A204.1 (cell line): Measurements from ENCODE around the gene RBMS3.
"Not testable (repeated sequence)": the region's sequence is repeated elsewhere in the genome, so short reads cannot be mapped to it uniquely, and the experiment has no call there.

Experiments used
- FAIRE-seq: peaks from 2 replicates; lab custom pipeline; 2012; peaks lifted over from hg19 to GRCh38; lab: Jason Lieb, UNC

Gene RBMS3

GRCh38 chr3:29312395-29312794, 31.5 kb downstream of the RBMS3 start:
- FAIRE-seq = no peak

DNA sequence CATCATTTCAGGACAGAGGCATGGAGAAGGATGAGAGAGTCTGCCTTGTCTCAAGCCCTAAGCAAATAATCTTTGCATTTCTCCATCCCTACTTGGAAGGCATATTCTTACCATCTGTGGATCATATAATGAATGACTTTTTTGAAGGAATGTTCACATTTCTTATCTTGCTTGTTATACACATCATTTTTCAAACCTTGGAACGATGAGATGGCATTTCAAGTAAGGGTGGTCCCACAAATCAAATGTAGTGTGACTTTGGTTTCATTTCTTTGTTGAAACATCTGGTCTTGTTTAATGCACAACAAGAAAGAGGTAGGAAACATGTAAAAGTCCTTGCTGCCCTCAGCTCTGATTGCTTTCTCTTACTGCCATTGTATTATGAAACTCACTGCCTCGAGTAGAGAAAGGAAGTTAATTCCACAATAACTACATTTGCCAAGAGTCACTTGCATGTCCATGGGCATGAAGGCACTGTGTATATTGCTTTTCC, 32.1 kb downstream of the RBMS3 start:
- FAIRE-seq = no peak

DNA sequence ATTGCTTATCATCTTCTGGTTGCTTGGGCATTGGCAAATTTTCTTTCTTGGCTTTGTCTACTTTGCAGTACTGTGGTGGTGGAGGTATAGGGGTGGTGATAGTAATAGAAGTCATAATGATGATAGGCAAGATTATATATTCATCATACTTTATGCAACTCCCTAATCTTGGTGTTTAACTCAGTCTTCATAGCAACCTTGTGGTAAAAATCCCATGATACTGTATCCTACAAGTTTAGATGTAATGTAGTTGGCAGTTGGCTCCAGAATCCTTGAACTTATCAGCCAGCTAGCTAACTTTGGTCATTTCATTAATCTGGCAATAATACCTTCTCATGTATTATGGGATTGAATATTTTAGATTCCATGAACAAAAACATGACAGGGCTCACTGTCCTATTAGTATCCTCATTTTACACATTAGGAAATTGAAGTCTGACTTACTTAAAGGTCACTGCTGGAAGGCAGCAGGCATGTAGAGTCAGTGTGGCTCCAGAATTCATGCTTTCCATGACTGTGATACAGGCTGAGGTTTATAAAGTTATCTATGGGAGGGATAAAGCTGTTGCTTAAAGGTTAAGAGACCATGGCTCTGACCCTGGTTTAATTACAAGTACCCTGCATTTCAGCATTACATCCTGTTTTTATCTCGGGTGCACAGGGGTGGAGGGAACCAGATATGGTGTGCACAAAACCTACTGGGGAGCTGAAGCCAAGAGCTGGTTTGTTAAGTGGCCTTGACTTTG, 33.3 kb downstream of the RBMS3 start:
- no peak for FAIRE-seq

GRCh38 chr3:29314727-29315088, 33.8 kb downstream of the RBMS3 start:
- FAIRE-seq = no peak

- no peak for FAIRE-seq
Observed at GRCh38 chr3:29317659-29318173, 36.8 kb downstream of the RBMS3 start.

DNA sequence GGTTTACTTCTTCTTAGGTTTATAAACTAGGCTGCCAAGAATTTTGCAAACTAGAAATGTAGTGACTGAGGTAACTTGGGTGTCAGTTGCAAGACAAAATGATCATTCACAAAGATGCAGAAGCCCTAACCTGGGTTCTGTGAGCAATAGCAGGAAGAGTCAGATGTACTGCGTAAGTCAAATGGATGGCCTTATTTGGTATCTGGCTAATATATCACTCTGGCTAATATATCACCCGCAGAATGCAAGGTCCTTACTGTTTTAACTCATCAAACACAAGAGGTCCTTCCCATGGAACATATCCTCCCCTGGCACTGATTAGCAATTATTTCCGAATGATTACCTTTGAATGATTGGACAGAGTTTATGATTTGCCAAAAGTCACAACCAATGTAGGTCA, 37.4 kb downstream of the RBMS3 start:
- no peak for FAIRE-seq

DNA sequence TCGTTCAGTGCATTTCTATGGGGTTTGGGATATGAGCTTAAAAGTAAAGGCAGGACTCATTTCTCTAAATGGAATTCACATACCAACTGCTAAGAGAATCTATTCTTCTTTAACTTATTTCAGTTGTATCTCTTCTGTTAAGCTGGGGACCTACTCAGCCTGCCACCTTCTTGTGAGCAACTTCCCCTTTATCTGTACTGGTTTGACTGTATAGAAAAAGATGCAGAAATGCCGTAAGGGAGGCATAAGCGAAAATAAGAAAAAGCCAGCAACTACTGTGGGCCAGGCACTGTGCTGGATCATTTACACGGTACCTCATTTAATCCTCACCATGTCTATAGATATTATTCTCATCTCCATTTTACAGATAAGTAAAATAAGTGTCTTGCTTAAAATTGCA, 38.4 kb downstream of the RBMS3 start:
- FAIRE-seq = no peak

DNA sequence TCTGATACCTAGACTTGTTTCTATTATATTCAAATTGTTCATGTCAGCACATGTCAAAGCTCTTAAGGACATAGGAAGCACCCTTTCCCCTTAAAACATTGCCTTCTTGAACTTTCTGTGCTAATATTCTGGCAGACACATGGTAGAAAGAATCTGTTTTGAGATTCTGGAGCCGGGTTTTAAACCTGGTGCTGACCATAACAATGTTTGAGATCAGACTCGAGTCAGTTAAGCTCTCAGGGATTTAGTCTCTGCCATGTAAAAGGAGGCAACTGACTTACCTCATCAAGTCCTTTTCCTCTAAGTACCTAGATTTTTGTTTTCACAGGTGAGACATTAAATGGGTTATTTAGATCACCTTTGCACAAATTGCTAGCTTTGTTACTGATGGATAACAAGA, 38.9 kb downstream of the RBMS3 start:
- FAIRE-seq = no peak

- no peak for FAIRE-seq
Observed at GRCh38 chr3:29322586-29322985, 41.7 kb downstream of the RBMS3 start.

- FAIRE-seq = no peak
Observed at GRCh38 chr3:29324180-29324651, 43.3 kb downstream of the RBMS3 start.

GRCh38 chr3:29326540-29326939, 45.7 kb downstream of the RBMS3 start:
- not testable (repeated sequence) for FAIRE-seq

- no peak for FAIRE-seq
Observed at GRCh38 chr3:29329986-29330890, 49.4 kb downstream of the RBMS3 start.

- no peak for FAIRE-seq
Observed at GRCh38 chr3:29331035-29331434, 50.2 kb downstream of the RBMS3 start.

GRCh38 chr3:29331456-29332194, 50.8 kb downstream of the RBMS3 start:
- no peak for FAIRE-seq

GRCh38 chr3:29332195-29332637, 51.3 kb downstream of the RBMS3 start:
- FAIRE-seq = no peak

- FAIRE-seq = no peak
Observed at GRCh38 chr3:29333576-29333975, 52.7 kb downstream of the RBMS3 start.

- FAIRE-seq = no peak
Observed at GRCh38 chr3:29334706-29335105, 53.8 kb downstream of the RBMS3 start.

GRCh38 chr3:29335438-29335837, 54.6 kb downstream of the RBMS3 start:
- no peak for FAIRE-seq

GRCh38 chr3:29335943-29336342, 55.1 kb downstream of the RBMS3 start:
- no peak for FAIRE-seq

- no peak for FAIRE-seq
Observed at GRCh38 chr3:29337565-29337964, 56.7 kb downstream of the RBMS3 start.

GRCh38 chr3:29338377-29338776, 57.5 kb downstream of the RBMS3 start:
- no peak for FAIRE-seq
